GM21390 (cell line): ENCODE data around the gene PSMC3IP.
"Not testable (repeated sequence)": the region's sequence is repeated elsewhere in the genome, so short reads cannot be mapped to it uniquely, and the experiment has no call there.

Experiments used
- ATAC-seq: cut with Tn5 transposase; IDR thresholded peaks from one replicate; pipeline ENCODE4 v1.9.1; 2021; ENCODE audit not compliant: unreplicated experiment

Gene PSMC3IP

DNA sequence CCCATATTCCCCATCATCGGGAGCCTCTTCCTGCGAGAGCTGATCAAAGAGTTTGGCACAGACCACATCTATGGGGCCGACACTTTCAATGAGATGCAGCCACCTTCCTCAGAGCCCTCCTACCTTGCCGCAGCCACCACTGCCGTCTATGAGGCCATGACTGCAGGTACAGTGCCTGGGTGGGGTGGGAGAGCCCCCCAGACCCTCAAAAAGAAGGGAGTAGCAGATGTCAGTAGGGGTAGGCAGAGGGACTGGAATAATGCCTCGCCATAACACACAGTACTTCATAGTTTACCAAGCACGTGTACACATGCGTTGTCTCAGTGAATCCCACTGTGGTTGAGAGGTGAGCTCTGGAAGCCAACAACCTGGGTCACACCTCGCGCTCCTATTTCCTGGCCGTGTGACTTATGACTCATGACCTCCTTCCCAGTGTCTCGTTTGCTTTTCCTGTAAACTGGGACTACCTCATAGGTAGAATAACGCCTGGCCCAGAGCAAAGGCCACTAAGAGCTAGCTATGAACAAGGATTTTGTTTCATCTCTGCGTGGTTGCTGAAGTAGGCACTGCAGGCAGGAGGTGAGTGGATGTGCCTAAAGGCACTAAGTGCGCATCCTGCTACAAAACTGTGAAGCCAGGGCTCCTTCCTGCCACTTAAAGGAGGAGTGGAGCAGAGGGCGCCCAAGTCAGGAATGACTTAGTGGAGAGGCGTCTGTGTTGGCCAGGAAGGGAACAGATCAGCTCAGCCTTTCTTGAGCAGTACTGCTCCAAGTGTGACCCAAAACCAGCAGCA, 36.3 kb downstream of the PSMC3IP start:
- no peak for ATAC-seq

DNA sequence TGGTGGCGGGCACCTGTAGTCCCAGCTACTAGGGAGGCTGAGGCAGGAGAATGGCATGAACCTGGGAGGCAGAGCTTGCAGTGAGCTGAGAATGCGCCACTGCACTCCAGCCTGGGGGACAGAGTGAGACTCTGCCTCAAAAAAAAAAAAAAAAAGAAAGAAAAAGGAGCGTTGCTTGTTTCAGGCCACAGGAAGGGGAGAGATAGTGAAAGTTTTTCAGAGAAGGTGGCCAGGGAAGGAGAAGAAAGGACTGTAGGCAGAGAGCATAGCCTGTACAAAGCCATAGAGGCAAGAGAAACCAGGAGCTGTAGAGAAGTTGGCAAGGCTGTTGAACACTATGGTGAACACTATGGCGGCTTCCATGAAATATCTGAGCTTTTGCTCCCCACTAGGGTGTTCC, 37.0 kb downstream of the PSMC3IP start:
- not testable (repeated sequence) for ATAC-seq

DNA sequence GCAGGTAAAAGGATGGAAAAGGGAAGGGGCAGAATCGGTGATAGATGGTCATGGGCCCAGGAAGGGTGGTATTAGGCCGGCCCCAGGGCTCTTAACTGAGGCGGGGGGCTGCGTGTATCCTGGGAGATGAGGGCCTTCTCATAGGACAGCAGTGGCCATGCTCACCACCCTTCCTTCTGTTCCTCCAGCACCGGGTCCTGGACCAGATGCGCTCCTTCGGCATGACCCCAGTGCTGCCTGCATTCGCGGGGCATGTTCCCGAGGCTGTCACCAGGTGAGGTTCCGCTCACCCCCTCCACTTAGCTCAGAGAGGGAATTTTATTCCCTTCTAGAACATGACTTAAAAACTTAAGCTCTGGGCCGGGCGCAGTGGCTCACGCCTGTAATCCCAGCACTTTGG, 39.0 kb downstream of the PSMC3IP start:
- no peak for ATAC-seq

DNA sequence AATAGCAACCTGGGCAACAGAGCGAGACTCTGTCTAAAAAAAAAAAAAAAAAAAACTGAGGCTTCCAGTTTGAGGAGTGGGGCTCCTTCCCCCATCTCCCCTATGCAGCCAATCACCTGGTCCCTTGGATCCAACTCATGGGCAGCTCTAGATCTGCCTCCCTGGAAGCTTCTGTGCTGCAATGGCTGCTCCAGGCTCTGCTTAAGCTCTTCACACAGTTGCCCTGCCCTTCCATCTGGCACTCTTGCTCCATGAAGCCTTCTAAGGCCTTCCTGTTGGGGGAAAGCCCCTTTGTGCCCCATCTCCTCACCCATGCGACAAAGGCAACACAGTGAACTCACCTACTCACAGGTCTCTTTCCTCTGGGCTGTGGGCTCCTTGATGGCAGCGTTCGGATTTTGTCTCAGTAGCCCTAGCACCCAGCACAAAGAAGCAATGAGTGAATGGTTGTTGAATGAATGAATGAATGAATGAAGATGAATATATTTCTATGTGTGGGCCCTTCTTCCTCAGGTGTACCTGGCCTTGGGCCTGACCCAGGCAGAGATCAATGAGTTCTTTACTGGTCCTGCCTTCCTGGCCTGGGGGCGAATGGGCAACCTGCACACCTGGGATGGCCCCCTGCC, 39.6 kb downstream of the PSMC3IP start:
- ATAC-seq = no peak

DNA sequence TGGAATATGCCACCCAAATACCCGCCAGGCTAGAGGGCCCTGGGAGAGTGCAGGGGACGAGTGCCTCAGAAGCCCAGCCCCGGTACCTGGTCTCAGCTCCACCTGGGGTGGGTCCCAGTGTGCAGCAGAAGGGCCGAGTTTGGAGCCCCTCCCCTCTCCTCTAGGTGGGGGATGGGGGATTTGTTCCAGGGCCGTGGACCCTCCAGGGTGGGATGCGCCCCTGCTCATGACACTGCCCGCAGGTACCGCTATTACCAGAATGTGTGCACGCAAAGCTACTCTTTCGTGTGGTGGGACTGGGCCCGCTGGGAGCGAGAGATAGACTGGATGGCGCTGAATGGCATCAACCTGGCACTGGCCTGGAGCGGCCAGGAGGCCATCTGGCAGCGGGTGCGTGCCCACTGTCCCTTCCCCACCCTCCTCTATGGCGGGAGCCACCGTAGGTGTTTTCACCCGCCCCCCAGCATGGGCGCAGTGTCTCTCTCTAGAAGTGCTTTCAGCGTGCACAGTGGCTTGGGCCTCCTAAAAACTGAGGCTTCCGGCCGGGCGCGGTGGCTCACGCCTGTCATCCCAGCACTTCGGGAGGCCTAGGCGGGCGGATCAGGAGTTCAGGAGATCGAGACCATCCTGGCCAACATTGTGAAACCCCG, 40.2 kb downstream of the PSMC3IP start:
- no peak for ATAC-seq

DNA sequence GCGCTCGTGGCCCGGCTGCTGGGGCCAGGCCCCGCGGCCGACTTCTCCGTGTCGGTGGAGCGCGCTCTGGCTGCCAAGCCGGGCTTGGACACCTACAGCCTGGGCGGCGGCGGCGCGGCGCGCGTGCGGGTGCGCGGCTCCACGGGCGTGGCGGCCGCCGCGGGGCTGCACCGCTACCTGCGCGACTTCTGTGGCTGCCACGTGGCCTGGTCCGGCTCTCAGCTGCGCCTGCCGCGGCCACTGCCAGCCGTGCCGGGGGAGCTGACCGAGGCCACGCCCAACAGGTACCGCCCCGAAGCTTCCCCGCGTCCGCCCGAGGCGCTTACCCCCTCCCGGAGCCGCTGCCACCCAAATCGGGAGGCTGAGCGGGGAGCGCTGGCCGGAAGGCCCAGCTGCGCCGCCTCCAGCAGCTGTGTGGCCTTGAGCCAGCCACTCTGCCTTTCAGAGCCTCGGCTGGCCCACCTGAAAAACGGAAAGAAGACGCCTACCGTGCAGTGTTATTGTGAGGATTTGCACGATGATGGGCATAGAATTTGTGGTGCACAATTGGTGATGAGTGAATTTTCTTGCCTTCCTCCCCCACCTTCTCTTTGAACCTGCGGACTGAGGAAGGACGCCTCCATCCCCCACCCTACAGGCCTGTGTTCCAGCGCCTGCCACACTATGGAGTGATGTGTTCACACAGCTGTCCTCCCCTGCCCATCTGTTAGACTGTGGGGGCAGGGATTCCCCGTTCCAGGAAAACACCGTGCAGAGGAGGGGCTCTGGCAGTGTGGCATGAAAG, 41.0 kb downstream of the PSMC3IP start:
- ATAC-seq = peak; percentile 53

DNA sequence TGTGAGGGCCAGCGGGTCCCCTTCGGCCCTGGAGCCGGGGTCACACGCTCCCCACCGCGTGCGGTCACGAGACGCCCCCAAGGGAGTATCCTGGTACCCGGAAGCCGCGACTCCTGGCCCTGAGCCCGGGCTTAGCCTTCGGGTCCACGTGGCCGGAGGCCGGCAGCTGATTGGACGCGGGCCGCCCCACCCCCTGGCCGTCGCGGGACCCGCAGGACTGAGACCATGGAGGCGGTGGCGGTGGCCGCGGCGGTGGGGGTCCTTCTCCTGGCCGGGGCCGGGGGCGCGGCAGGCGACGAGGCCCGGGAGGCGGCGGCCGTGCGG, 41.5 kb downstream of the PSMC3IP start, which contains the start of gene NAGLU:
Gene NAGLU (plus strand): TSS at position 194 of the 324 bp plus-strand sequence. CDS start 32 bp downstream, at position 226.
- peak; percentile 75 for ATAC-seq

DNA sequence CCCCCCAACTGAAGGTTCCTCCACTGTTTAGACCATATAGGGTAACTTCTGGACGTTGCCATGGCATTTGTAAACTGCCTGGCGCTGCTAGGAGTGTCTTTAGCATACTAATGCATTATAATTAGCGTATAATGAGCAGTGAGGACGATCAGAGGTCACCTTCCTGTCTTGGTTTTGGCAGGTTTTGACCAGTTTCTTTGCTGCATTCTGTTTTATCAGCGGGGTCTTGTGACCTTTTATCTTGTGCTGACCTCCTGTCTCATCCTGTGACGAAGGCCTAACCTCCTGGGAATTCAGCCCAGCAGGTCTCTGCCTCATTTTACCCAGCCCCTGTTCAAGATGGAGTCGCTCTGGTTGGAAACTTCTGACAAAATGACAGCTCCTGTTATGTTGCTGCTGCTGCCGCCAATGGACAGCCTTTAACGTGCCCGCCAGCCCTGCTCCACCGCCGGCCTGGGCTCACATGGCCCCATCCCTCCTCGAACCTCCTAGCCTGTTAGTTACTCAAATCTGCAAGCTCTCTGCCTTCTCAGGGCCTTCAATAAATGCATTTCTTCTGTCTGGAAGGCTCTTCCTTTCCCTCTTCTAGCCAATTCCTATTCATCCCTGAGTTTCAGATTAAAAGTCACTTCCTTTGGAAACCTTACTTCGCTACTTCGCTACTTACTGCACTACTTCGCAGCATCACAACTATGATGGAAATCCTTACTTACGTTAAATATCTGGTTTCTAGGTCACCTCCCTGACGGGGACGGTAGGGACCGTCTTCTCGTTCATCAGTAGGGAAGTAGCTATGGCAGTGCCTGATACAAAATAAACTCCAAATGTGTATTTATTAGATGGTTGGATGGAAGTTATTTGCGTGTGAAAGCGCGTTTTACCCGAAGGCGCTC, 42.1 kb downstream of the PSMC3IP start:
- ATAC-seq = no peak

DNA sequence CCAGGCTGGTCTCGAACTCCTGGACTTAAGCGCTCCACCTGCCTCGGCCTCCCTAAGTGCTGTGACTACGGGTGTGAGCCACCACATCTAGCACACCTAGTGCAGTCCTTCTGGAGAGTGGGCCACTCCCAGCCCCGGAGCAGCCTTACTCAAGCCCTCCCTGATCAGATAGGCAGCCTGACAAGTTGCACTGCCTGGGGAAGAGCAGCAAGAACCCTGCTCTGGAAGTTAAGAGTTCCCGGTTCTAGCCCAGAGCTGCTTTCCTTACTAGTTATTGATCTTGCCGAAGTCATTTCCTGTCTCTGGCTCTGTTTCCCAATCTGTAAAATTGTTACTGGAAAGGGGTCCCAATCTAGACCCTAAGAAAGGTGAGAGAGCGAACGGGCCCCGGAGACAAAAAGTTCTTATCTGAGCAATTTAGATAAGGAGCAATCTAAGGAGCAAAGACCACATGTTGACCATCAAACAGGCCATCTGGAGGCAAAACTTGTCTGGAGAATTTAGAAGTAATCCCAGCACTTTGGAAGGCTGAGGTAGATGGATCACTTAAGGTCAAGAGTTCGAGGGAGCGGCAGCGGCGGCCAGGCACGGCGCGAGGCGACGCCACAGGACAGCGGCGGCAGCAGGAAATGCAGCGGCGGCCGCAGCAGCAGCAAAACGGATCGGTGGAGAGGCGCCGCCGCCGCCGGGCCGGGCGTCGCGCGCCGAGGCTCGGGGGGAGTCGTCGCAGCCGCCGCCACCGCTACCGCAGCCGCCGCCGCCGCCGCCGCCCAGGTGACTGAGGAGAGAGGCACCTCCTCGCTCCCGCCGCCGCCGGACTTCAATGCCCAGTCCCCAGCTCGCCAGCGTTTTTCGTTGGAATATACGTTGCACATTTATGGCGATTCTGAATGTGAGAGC, 45.8 kb downstream of the PSMC3IP start:
- ATAC-seq = no peak

DNA sequence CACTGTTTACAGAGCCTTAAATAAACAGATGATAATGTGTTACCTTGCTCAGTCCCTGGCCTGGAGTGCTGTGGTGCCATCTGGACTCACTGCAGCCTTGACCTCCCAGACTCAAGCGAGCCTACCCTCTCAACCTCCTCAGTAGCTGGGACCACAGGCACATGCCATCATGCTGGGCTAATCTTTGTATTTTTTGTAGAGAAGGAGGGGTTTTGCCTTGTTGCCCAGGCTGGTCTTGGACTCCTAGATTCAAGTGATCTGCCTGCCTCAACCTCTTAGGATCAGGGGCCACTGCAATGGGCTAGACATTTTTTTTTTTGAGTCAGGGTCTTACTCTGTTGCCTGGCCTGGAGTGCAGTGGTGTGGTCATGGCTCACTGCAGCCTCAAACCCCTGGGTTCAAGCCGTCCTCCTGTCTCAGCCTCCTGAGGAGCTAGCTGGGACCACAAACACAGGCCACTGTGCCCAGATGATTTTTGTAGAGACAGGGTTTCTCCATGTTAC, 46.5 kb downstream of the PSMC3IP start:
- ATAC-seq = no peak

DNA sequence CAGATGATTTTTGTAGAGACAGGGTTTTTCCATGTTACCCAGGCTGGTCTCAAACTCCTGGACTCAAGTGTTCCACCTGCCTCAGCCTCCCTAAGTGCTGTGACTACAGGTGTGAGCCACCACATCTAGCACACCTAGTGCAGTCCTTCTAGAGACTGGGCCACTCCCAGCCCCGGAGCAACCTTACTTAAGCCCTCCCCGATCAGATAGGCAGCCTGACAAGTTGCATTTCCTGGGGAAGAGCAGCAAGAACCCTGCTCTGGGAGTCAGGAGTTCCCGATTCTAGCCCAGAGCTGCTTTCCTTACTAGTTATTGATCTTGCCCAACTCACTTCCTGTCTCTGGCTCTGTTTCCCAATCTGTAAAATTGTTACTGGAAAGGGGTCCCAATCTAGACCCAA, 48.5 kb downstream of the PSMC3IP start:
- ATAC-seq = no peak

DNA sequence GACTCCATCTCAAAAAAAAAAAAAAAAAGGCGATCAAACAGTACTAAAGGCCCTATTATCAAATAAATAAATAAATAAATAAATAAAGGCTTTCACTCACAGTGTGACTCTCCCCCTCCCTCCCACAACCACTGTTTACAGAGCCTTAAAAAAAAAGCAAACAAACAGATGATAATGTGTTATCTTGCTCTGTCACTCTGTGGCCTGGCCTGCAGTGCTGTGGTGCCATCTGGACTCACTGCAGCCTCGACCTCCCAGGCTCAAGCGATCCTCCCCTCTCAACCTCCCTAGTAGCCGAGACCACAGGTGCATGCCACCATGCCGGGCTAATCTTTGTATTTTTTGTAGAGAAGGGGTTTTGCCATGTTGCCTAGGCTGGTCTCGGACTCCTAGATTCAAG, 49.6 kb downstream of the PSMC3IP start:
- no peak for ATAC-seq

DNA sequence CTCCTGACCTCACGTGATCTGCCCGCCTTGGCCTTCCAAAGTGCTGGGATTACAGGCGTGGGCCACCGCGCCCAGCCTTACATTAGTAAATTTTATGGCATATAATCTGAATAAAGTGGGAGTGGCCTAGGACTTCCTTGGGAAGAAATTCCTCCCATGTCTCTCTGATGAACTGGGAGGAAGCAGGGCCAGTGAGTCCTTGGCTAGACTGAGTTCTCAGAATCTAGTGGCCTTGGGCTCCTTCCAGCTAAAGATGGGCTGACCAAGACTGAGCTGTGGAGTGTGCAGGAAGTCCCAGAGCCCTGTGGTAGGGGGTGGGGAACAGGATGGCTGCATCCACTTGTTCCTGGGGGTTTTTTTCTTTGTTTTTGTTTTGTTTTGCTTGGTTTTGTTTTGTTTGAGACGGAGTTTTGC, 51.5 kb downstream of the PSMC3IP start:
- ATAC-seq = no peak

DNA sequence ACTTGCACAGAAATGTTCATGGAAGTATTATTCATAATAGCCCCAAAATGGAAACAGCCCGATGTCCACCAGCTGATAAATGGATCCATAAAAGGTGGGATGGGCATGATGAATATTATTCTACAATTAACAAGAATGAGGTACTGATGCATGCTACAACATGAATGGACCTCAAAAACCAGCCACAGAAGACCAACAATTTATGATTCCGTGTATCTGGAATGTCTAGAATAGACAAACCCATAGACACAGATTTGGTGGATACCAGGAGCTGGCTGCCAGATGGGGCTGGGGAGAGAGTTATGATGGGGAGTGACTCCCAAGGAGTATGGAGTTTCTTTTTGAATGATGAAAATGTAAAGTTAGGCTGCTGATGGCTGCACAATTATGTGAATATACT, 52.3 kb downstream of the PSMC3IP start:
- ATAC-seq = no peak

DNA sequence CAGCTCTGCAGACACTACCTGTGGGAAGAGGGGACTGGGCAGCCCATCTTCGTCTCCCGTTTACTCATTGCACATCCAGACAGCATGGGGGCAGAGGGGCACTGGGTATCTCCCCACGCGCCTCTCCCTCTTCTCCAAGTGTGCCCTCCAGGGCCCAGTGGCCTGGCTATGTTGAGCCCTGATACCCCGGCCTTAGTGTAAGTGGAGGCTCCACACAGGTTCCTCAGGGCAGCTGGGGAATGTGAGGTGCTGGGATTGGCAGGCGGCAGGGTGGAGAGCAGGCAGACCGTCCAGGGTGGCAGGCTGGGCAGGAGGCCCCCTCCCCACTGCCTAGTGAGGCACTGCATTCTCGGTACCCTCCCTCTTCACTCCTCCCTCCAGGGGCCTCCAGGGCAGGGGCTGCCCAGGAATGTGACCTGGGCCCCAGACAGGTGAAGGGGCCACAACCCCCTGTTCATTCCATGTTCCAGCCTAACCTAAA, 54.7 kb downstream of the PSMC3IP start:
- ATAC-seq = no peak
